H9 (cell line): ENCODE results near the gene ZNF330. TPM values are rescaled to one million over a fixed set of nuclear protein-coding genes. Genes with fewer than 3 reads are reported as not detected.

Experiments
- DNase-seq: peaks from one replicate; pipeline ENCODE4 v3.0.0-alpha.2; 2017
- H2AFZ ChIP-seq: one replicate; pipeline ENCODE4 v1.6.1; 2013; ENCODE audit warnings: mild to moderate bottlenecking, low read length, control low read depth, moderate library complexity
- H2AK5ac ChIP-seq: 2 replicates; pipeline ENCODE4 v1.6.1; 2013; ENCODE audit warnings: low read length, control low read depth, mixed read lengths; ENCODE audit not compliant: insufficient read length
- H2BK120ac ChIP-seq: one replicate; pipeline ENCODE4 v1.6.1; 2013; ENCODE audit warnings: low read depth, mild to moderate bottlenecking, low read length, control low read depth, inconsistent platforms; ENCODE audit not compliant: poor library complexity, severe bottlenecking
- H2BK12ac ChIP-seq: 2 replicates; pipeline ENCODE4 v1.6.1; 2013; ENCODE audit warnings: low read length, control low read depth, mixed read lengths, low read depth; ENCODE audit not compliant: insufficient read length
- H2BK15ac ChIP-seq: 2 replicates; pipeline ENCODE4 v1.6.1; 2013; ENCODE audit warnings: low read depth, low read length, control low read depth
- H2BK20ac ChIP-seq: one replicate; pipeline ENCODE4 v1.6.1; 2013; ENCODE audit warnings: low read depth, mild to moderate bottlenecking, low read length, control low read depth, inconsistent platforms; ENCODE audit not compliant: poor library complexity, severe bottlenecking
- H2BK5ac ChIP-seq: 2 replicates; pipeline ENCODE4 v1.6.1; 2013; ENCODE audit warnings: low read length, control low read depth, mixed read lengths; ENCODE audit not compliant: insufficient read length
- H3K14ac ChIP-seq: 2 replicates; pipeline ENCODE4 v1.6.1; 2013; ENCODE audit warnings: low read length, control low read depth; ENCODE audit not compliant: insufficient read depth
- H3K18ac ChIP-seq: 2 replicates; pipeline ENCODE4 v1.6.1; 2013; ENCODE audit warnings: low read depth, mild to moderate bottlenecking, mixed read lengths, low read length, control low read depth; ENCODE audit not compliant: insufficient read length
- H3K23ac ChIP-seq: 2 replicates; pipeline ENCODE4 v1.6.1; 2013; ENCODE audit warnings: low read length, control low read depth, mixed read lengths, low read depth; ENCODE audit not compliant: insufficient read length
- H3K23me2 ChIP-seq: 2 replicates; pipeline ENCODE4 v1.6.1; 2013; ENCODE audit warnings: low read depth, mild to moderate bottlenecking, mixed read lengths, low read length, control low read depth; ENCODE audit not compliant: insufficient read length, poor library complexity, severe bottlenecking
- H3K27ac ChIP-seq: 2 replicates; pipeline ENCODE4 v1.5.1; 2013; ENCODE audit warnings: low read length, control low read depth, mixed read lengths, low read depth; ENCODE audit not compliant: insufficient read length
- H3K27me3 ChIP-seq: 2 replicates; pipeline ENCODE4 v1.6.1; 2013; ENCODE audit warnings: low read length, control low read depth, inconsistent platforms; ENCODE audit not compliant: insufficient read depth
- H3K4ac ChIP-seq: 2 replicates; pipeline ENCODE4 v1.6.1; 2013; ENCODE audit warnings: low read depth, mild to moderate bottlenecking, control low read depth, inconsistent platforms, low read length, moderate library complexity
- H3K4me1 ChIP-seq: 2 replicates; pipeline ENCODE4 v1.6.1; 2013; ENCODE audit warnings: low read length, control low read depth, inconsistent platforms; ENCODE audit not compliant: insufficient read depth
- H3K4me2 ChIP-seq: 2 replicates; pipeline ENCODE4 v1.6.1; 2013; ENCODE audit warnings: low read length, control low read depth, mixed read lengths; ENCODE audit not compliant: insufficient read length, insufficient read depth
- H3K56ac ChIP-seq: 2 replicates; pipeline ENCODE4 v1.6.1; 2013; ENCODE audit warnings: low read depth, mild to moderate bottlenecking, mixed read lengths, low read length, control low read depth; ENCODE audit not compliant: insufficient read length
- H3K79me1 ChIP-seq: 2 replicates; pipeline ENCODE4 v1.6.1; 2013; ENCODE audit warnings: low read depth, mild to moderate bottlenecking, moderate library complexity, low read length, control low read depth, inconsistent platforms; ENCODE audit not compliant: insufficient read depth, poor library complexity, severe bottlenecking
- H3K79me2 ChIP-seq: 2 replicates; pipeline ENCODE4 v1.6.1; 2013; ENCODE audit warnings: low read length, control low read depth, inconsistent platforms; ENCODE audit not compliant: insufficient read depth
- H3K9ac ChIP-seq: 2 replicates; pipeline ENCODE4 v1.6.1; 2013; ENCODE audit warnings: low read length, control low read depth, mixed read lengths; ENCODE audit not compliant: insufficient read length; ENCODE audit errors: extremely low read depth
- H3K9me3 ChIP-seq: one replicate; pipeline ENCODE4 v1.6.1; 2013; ENCODE audit warnings: low read depth, low read length, inconsistent platforms; ENCODE audit not compliant: control insufficient read depth
- H3T11ph ChIP-seq: one replicate; pipeline ENCODE4 v1.6.1; 2013; ENCODE audit warnings: mild to moderate bottlenecking, low read length, control low read depth, inconsistent platforms
- H4K20me1 ChIP-seq: one replicate; pipeline ENCODE4 v1.6.1; 2013; ENCODE audit not compliant: control insufficient read depth, insufficient read length, insufficient read depth
- H4K5ac ChIP-seq: 2 replicates; pipeline ENCODE4 v1.6.1; 2013; ENCODE audit warnings: low read depth, mild to moderate bottlenecking, mixed read lengths, low read length, control low read depth; ENCODE audit not compliant: insufficient read length
- H4K8ac ChIP-seq: replicated peaks from 2 replicates; pipeline ENCODE4 v1.6.1; 2013; ENCODE audit warnings: low read length, control low read depth, mixed read lengths, low read depth; ENCODE audit not compliant: insufficient read length
- H4K91ac ChIP-seq: 2 replicates; pipeline ENCODE4 v1.6.1; 2013; ENCODE audit warnings: low read depth, mild to moderate bottlenecking, moderate library complexity, mixed read lengths, low read length, control low read depth; ENCODE audit not compliant: insufficient read length
- H3K27ac Mint-ChIP-seq, 3 experiments: 2 replicates in 2 of 3; 3 replicates in 1 of 3; pipeline ENCODE4 v1.8.0; 2020 to 2021; ENCODE audit warnings: mixed read lengths in 3 of 3, mild to moderate bottlenecking in 1 of 3, moderate library complexity in 1 of 3
- H3K27me3 Mint-ChIP-seq: 2 replicates; pipeline ENCODE4 v1.8.0; 2021; ENCODE audit warnings: low read depth, mild to moderate bottlenecking, moderate library complexity, mixed read lengths
- H3K36me3 Mint-ChIP-seq, 3 experiments: 2 replicates in 2 of 3; 3 replicates in 1 of 3; pipeline ENCODE4 v1.8.0; 2020 to 2021; ENCODE audit warnings: low read depth in 3 of 3, mixed read lengths in 3 of 3; ENCODE audit not compliant: insufficient read depth in 1 of 3
- H3K4me1 Mint-ChIP-seq, 2 experiments: 2 replicates each; pipeline ENCODE4 v1.8.0; 2020; ENCODE audit warnings: mixed read lengths in 2 of 2
- H3K4me3 Mint-ChIP-seq, 2 experiments: 2 replicates in 1 of 2; 3 replicates in 1 of 2; pipeline ENCODE4 v1.8.0; 2020 to 2021; ENCODE audit warnings: mild to moderate bottlenecking in 2 of 2, mixed read lengths in 2 of 2, moderate library complexity in 1 of 2
- H3K9me3 Mint-ChIP-seq, 2 experiments: 2 replicates in 1 of 2; 3 replicates in 1 of 2; pipeline ENCODE4 v1.8.0; 2020; ENCODE audit warnings: mild to moderate bottlenecking in 2 of 2, mixed read lengths in 2 of 2, moderate library complexity in 1 of 2
- total RNA-seq: library from RNA; stranded (reverse); gene quantifications from 2 replicates; pipeline ENCODE4 v1.2.1, GENCODE V29; 2021
- TF ChIP-seq, protein P1 (sequence below): fragments of 200-600 bp; sonication (generic); conservative IDR thresholded peaks from 3 replicates; pipeline ENCODE4 v1.8.0; 2021; ENCODE audit warnings: antibody characterized with exemption, mild to moderate bottlenecking

The ZNF330 gene
- total RNA-seq, 1 experiment from 2014 or later = 32.6 TPM

DNA sequence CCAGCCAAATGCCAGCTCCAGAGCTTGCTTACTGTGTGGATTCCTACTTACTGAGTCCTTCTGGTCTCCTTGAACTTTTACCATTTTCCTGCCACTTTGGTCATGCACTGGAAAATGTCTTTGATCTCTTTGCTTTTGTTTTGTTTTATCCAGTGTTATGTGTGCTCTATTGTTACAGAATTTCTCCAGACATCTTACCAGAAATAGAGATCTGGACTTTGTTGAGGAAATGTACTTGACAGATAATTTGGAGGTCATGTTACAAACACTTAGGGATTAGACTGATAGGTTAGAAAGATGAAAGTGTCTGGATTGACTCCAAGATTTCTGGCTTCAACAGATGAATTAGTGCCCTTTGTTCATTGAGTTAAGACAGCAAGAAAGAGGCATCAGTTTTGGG, 5.7 kb upstream of the ZNF330 start:
- H2BK12ac ChIP-seq = no peak overlapping the region
- no peak overlapping the region for H4K8ac ChIP-seq
- no peak overlapping the region for H3T11ph ChIP-seq
- no peak overlapping the region for H4K5ac ChIP-seq
- Mint-ChIP-seq H3K36me3 (peaks cover 0 to 4% (median 0%) of the 10 kb centered on the region in 3 experiments; a peak in 2 of 7 replicates), H3K9me3 (peaks cover 4 to 7% of the 10 kb centered on the region in 2 experiments; a peak in 4 of 5 replicates), H3K4me1 (peaks cover 0 to 4% of the 10 kb centered on the region in 2 experiments), H3K27me3 (peaks cover 2% of the 10 kb centered on the region), H3K27ac (no peak overlapping the region), H3K4me3 (no peak overlapping the region)
- no peak overlapping the region for H2AFZ ChIP-seq
- no peak overlapping the region for H3K56ac ChIP-seq
- no peaks in the 10 kb centered on the region for H3K27me3 ChIP-seq
- no peaks in the 10 kb centered on the region for H4K20me1 ChIP-seq
- no peak overlapping the region for H3K18ac ChIP-seq
- H2AK5ac ChIP-seq = no peak overlapping the region
- no peak overlapping the region for H2BK15ac ChIP-seq
- no peak overlapping the region for H3K4me2 ChIP-seq
- no peaks in the 10 kb centered on the region for H3K23me2 ChIP-seq
- no peak overlapping the region for H2BK120ac ChIP-seq
- no peak overlapping the region for H3K23ac ChIP-seq
- H3K79me2 ChIP-seq = no peaks in the 10 kb centered on the region
- no peaks in the 10 kb centered on the region for H3K4me1 ChIP-seq
- DNase-seq = no peak
- H3K79me1 ChIP-seq = no peaks in the 10 kb centered on the region
- H3K4ac ChIP-seq = no peak overlapping the region
- H3K9me3 ChIP-seq = no peaks in the 10 kb centered on the region
- no peak overlapping the region for H2BK5ac ChIP-seq
- H2BK20ac ChIP-seq = no peak overlapping the region
- H3K14ac ChIP-seq = no peak overlapping the region
- no peak overlapping the region for H3K9ac ChIP-seq
- TF ChIP-seq, protein P1, sequence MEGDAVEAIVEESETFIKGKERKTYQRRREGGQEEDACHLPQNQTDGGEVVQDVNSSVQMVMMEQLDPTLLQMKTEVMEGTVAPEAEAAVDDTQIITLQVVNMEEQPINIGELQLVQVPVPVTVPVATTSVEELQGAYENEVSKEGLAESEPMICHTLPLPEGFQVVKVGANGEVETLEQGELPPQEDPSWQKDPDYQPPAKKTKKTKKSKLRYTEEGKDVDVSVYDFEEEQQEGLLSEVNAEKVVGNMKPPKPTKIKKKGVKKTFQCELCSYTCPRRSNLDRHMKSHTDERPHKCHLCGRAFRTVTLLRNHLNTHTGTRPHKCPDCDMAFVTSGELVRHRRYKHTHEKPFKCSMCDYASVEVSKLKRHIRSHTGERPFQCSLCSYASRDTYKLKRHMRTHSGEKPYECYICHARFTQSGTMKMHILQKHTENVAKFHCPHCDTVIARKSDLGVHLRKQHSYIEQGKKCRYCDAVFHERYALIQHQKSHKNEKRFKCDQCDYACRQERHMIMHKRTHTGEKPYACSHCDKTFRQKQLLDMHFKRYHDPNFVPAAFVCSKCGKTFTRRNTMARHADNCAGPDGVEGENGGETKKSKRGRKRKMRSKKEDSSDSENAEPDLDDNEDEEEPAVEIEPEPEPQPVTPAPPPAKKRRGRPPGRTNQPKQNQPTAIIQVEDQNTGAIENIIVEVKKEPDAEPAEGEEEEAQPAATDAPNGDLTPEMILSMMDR = no peak
- no peak overlapping the region for H4K91ac ChIP-seq
- H3K27ac ChIP-seq = no peak overlapping the region
